ENCODE measurements around the gene MACROD2.
"Not testable (repeated sequence)": the region's sequence is repeated elsewhere in the genome, so short reads cannot be mapped to it uniquely, and the experiment has no call there.

Gene MACROD2

GRCh38 chr20:14467104-14467827 is 471.9 kb downstream of the MACROD2 start:
- DNase-seq (ENCODE audit: low read depth in 2 of 2): not testable (repeated sequence)

- DNase-seq (ENCODE audit: low read depth in 2 of 2): no peak
Measured at GRCh38 chr20:14470231-14470899, 475.0 kb downstream of the MACROD2 start.

- DNase-seq (ENCODE audit: low read depth in 2 of 2): no peak
Measured at GRCh38 chr20:14470977-14471661, 475.8 kb downstream of the MACROD2 start.

GRCh38 chr20:14477125-14477524 is 481.8 kb downstream of the MACROD2 start:
- no peak for DNase-seq (ENCODE audit: low read depth in 2 of 2)

- no peak for DNase-seq (ENCODE audit: low read depth in 2 of 2)
Measured at GRCh38 chr20:14478126-14478525, 482.8 kb downstream of the MACROD2 start.

- DNase-seq (ENCODE audit: low read depth in 2 of 2): no peak
Measured at GRCh38 chr20:14481863-14482262, 486.5 kb downstream of the MACROD2 start.

- no peak for DNase-seq (ENCODE audit: low read depth in 2 of 2)
Measured at GRCh38 chr20:14488212-14488611, 492.9 kb downstream of the MACROD2 start.

- DNase-seq (ENCODE audit: low read depth in 2 of 2): no peak
Measured at GRCh38 chr20:14488756-14489479, 493.6 kb downstream of the MACROD2 start.

GRCh38 chr20:14489544-14489943 is 494.2 kb downstream of the MACROD2 start:
- DNase-seq (ENCODE audit: low read depth in 2 of 2): no peak

- DNase-seq (ENCODE audit: low read depth in 2 of 2): no peak
Measured at GRCh38 chr20:14491436-14491835, 496.1 kb downstream of the MACROD2 start.

- no peak for DNase-seq (ENCODE audit: low read depth in 2 of 2)
Measured at GRCh38 chr20:14493408-14493807, 498.1 kb downstream of the MACROD2 start.

GRCh38 chr20:14494355-14494754 is 499.0 kb downstream of the MACROD2 start:
- DNase-seq (ENCODE audit: low read depth in 2 of 2): no peak

GRCh38 chr20:14495066-14495465 is 499.8 kb downstream of the MACROD2 start:
- no peak for DNase-seq (ENCODE audit: low read depth in 2 of 2)

GRCh38 chr20:14497004-14497403 is 501.7 kb downstream of the MACROD2 start:
- DNase-seq (ENCODE audit: low read depth in 2 of 2): no peak

GRCh38 chr20:14498772-14499171 is 503.5 kb downstream of the MACROD2 start:
- no peak for DNase-seq (ENCODE audit: low read depth in 2 of 2)

GRCh38 chr20:14505476-14505875 is 510.2 kb downstream of the MACROD2 start:
- no peak for DNase-seq (ENCODE audit: low read depth in 2 of 2)

GRCh38 chr20:14507711-14508110 is 512.4 kb downstream of the MACROD2 start:
- DNase-seq (ENCODE audit: low read depth in 2 of 2): no peak

- no peak for DNase-seq (ENCODE audit: low read depth in 2 of 2)
Measured at GRCh38 chr20:14510341-14510740, 515.0 kb downstream of the MACROD2 start.

GRCh38 chr20:14512839-14513238 is 517.5 kb downstream of the MACROD2 start:
- DNase-seq (ENCODE audit: low read depth in 2 of 2): no peak

GRCh38 chr20:14518648-14519047 is 523.3 kb downstream of the MACROD2 start:
- no peak for DNase-seq (ENCODE audit: low read depth in 2 of 2)

- no peak for DNase-seq (ENCODE audit: low read depth in 2 of 2)
Measured at GRCh38 chr20:14521016-14521415, 525.7 kb downstream of the MACROD2 start.

GRCh38 chr20:14521436-14521835 is 526.1 kb downstream of the MACROD2 start:
- DNase-seq (ENCODE audit: low read depth in 2 of 2): no peak
